ENCODE measurements around the gene ERC2. TPM values are rescaled to one million over a fixed set of nuclear protein-coding genes. Genes with fewer than 3 reads are reported as not detected.

ERC2 gene
- total RNA-seq, 1 experiment from 2014 or later = 0.77 TPM

DNA sequence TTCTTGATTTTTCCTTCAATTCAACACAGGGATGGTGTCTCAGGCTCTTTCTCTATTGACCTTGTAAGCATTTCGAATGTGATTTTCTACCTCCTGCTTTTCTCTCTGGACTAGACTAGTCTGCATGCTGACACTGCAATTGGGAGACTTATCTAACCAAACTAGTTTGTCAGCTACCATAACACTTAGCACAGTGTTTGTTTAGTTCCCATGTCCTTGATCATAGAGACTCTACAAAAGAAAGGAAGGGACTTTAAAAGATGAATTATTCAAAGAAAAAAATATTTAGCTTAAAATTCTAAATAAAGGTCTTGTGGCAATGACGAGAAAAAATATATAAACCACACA lies 407.0 kb downstream of the ERC2 start:
- H3K79me2 ChIP-seq (ENCODE audit: low read length) = no peaks in the 10 kb centered on the region
- no peaks in the 10 kb centered on the region for H4K20me1 ChIP-seq (ENCODE audit: low read length)
- peaks cover 11% of the 10 kb centered on the region for H3K4me1 ChIP-seq (ENCODE audit: insufficient read depth, low read length)
- ChIA-PET CTCF (no interaction called here), POLR2A (ENCODE audit: unreplicated experiment) (no interaction called here)
- H3K9ac ChIP-seq (ENCODE audit: low read length) = no peak overlapping the region
- no peaks in the 10 kb centered on the region for H3K36me3 ChIP-seq (ENCODE audit: low read depth, low read length)
- no peaks in the 10 kb centered on the region for H3K9me2 ChIP-seq (replicated peaks; ENCODE audit: low read length)
- intact Hi-C loops (cut with micrococcal nuclease) = loop anchor here (5.0 kb wide), 1 partner anchor 191 kb away; no protein-coding TSS in a partner anchor
- no peak overlapping the region for H3K27ac ChIP-seq (ENCODE audit: low read length)
- BruUV-seq (replicated peaks) = no TSS peak
- no peak overlapping the region for H2AFZ ChIP-seq (ENCODE audit: low read length)
- H3F3A ChIP-seq (ENCODE audit: low read length, unreplicated experiment) = no peaks in the 10 kb centered on the region
- no peak overlapping the region for H3K4me3 ChIP-seq (ENCODE audit: low read length)
- TF ChIP-seq EZH2phosphoT487 (IDR thresholded peaks at IDR 0.05; ENCODE audit: borderline replicate concordance, low read length) (no peak), EZH2 (IDR thresholded peaks at IDR 0.05; ENCODE audit: low read length, unreplicated experiment) (no peak)
- TF ChIP-seq, protein P1, sequence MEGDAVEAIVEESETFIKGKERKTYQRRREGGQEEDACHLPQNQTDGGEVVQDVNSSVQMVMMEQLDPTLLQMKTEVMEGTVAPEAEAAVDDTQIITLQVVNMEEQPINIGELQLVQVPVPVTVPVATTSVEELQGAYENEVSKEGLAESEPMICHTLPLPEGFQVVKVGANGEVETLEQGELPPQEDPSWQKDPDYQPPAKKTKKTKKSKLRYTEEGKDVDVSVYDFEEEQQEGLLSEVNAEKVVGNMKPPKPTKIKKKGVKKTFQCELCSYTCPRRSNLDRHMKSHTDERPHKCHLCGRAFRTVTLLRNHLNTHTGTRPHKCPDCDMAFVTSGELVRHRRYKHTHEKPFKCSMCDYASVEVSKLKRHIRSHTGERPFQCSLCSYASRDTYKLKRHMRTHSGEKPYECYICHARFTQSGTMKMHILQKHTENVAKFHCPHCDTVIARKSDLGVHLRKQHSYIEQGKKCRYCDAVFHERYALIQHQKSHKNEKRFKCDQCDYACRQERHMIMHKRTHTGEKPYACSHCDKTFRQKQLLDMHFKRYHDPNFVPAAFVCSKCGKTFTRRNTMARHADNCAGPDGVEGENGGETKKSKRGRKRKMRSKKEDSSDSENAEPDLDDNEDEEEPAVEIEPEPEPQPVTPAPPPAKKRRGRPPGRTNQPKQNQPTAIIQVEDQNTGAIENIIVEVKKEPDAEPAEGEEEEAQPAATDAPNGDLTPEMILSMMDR (conservative IDR thresholded peaks at IDR 0.05; ENCODE audit: low read depth, low read length) = no peak
- no peaks in the 10 kb centered on the region for H3K27me3 ChIP-seq (ENCODE audit: low read length)
- H3K9me3 ChIP-seq (ENCODE audit: low read length) = no peaks in the 10 kb centered on the region
- ATAC-seq (no peak), DNase-seq (peak; percentile 8)
- H3K4me2 ChIP-seq (ENCODE audit: low read length) = no peak overlapping the region

DNA sequence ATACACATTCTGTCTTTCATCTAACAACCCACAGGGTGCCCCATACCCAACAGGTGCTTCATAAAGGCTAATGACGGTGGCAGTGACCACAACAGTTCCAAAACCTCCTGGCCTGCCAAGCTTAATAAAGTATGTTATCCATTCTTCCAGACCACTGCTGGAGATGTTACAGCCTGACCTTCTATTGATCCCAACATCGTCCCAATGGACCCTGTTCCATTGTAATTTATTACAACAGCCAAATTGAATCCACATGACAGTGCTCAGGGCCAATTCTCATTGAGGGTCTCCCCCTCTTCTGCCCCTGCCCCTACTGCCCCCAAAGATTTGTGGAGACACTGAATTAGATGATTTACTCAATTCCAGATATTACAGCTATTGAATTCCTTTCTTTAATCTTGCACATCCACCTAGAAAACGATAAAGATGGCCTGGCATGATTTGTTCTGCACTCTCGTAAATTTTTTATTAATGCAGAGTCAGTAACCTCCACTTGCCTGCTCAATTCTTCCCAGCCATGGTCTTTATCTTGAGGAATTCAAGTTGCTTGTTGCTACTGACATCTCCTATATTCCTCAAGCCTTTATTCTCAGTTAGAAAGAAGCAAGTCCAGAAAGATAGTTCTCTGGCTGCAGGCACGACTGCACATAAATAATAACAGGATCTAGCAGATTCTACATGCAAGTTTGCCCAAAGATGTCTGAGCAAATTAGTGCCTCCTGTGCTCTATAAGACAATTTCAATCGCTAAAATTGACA lies 407.6 kb downstream of the ERC2 start:
- Histone ChIP-seq H3K27ac (ENCODE audit: low read length) (no peak overlapping the region), H3K27me3 (ENCODE audit: low read length) (no peaks in the 10 kb centered on the region), H4K20me1 (ENCODE audit: low read length) (no peaks in the 10 kb centered on the region), H3K36me3 (ENCODE audit: low read depth, low read length) (no peaks in the 10 kb centered on the region), H3K4me2 (ENCODE audit: low read length) (no peak overlapping the region), H3K9me3 (ENCODE audit: low read length) (no peaks in the 10 kb centered on the region), H3K4me3 (ENCODE audit: low read length) (no peak overlapping the region), H2AFZ (ENCODE audit: low read length) (no peak overlapping the region), H3K79me2 (ENCODE audit: low read length) (no peaks in the 10 kb centered on the region), H3K9ac (ENCODE audit: low read length) (no peak overlapping the region), H3K9me2 (replicated peaks; ENCODE audit: low read length) (no peaks in the 10 kb centered on the region), H3F3A (ENCODE audit: low read length, unreplicated experiment) (no peaks in the 10 kb centered on the region), H3K4me1 (ENCODE audit: insufficient read depth, low read length) (peaks cover 11% of the 10 kb centered on the region)
- no peak for ATAC-seq
- no TSS peak for BruUV-seq (replicated peaks)
- CTCF ChIA-PET = no interaction called here
- DNase-seq = no peak
- intact Hi-C loops (cut with micrococcal nuclease) = loop anchor here (5.0 kb wide), 1 partner anchor 192 kb away; no protein-coding TSS in a partner anchor
- POLR2A ChIA-PET (ENCODE audit: unreplicated experiment) = no interaction called here
- TF ChIP-seq EZH2 (IDR thresholded peaks at IDR 0.05; ENCODE audit: low read length, unreplicated experiment) (no peak), EZH2phosphoT487 (IDR thresholded peaks at IDR 0.05; ENCODE audit: borderline replicate concordance, low read length) (no peak)
- TF ChIP-seq, protein P1 (conservative IDR thresholded peaks at IDR 0.05; ENCODE audit: low read depth, low read length) = no peak

DNA sequence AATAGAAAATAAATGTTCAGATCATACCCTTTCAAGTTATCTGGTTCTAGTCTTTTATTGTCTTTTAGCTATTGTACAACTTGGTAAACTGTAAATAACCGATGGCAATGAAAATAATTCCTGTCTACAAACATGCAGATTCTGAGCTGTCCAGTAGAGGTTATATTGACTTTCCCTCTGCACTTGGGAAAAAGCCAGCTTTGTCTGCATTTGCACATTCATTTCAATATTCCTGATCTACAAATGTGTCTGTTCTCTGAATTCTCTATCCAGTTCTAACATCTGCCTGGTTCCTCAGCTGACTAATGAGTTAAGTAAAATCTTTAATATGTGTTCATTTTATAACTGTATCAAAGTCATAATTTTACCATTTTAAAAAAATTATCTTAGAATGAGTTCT lies 408.5 kb downstream of the ERC2 start:
- intact Hi-C loops (cut with micrococcal nuclease) = loop anchor here (5.0 kb wide), 1 partner anchor 193 kb away; no protein-coding TSS in a partner anchor
- peaks cover 6% of the 10 kb centered on the region; the same call in 1 of the 2 replicates for H3K27me3 ChIP-seq (ENCODE audit: low read length)
- H3K4me1 ChIP-seq (ENCODE audit: insufficient read depth, low read length) = peaks cover 7% of the 10 kb centered on the region; the same call in 1 of the 2 replicates
- no TSS peak for BruUV-seq (replicated peaks)
- TF ChIP-seq EZH2phosphoT487 (IDR thresholded peaks at IDR 0.05; ENCODE audit: borderline replicate concordance, low read length) (no peak), EZH2 (IDR thresholded peaks at IDR 0.05; ENCODE audit: low read length, unreplicated experiment) (no peak)
- TF ChIP-seq, protein P1 (conservative IDR thresholded peaks at IDR 0.05; ENCODE audit: low read depth, low read length) = no peak
- H4K20me1 ChIP-seq (ENCODE audit: low read length) = no peaks in the 10 kb centered on the region
- no peaks in the 10 kb centered on the region for H3F3A ChIP-seq (ENCODE audit: low read length, unreplicated experiment)
- H3K9ac ChIP-seq (ENCODE audit: low read length) = no peak overlapping the region
- H3K36me3 ChIP-seq (ENCODE audit: low read depth, low read length) = no peaks in the 10 kb centered on the region
- H3K4me2 ChIP-seq (ENCODE audit: low read length) = no peak overlapping the region
- no peaks in the 10 kb centered on the region for H3K9me2 ChIP-seq (replicated peaks; ENCODE audit: low read length)
- no peaks in the 10 kb centered on the region for H3K79me2 ChIP-seq (ENCODE audit: low read length)
- no peak overlapping the region for H3K27ac ChIP-seq (ENCODE audit: low read length)
- H3K4me3 ChIP-seq (ENCODE audit: low read length) = no peak overlapping the region
- peak; percentile 43 for ATAC-seq
- peak; percentile 32 for DNase-seq
- POLR2A ChIA-PET (ENCODE audit: unreplicated experiment) = no interaction called here
- CTCF ChIA-PET = no interaction called here
- H3K9me3 ChIP-seq (ENCODE audit: low read length) = no peaks in the 10 kb centered on the region
- H2AFZ ChIP-seq (ENCODE audit: low read length) = no peak overlapping the region

Data from PC-3 (cell line).